ENCODE results near the gene RAB22A.

DNA sequence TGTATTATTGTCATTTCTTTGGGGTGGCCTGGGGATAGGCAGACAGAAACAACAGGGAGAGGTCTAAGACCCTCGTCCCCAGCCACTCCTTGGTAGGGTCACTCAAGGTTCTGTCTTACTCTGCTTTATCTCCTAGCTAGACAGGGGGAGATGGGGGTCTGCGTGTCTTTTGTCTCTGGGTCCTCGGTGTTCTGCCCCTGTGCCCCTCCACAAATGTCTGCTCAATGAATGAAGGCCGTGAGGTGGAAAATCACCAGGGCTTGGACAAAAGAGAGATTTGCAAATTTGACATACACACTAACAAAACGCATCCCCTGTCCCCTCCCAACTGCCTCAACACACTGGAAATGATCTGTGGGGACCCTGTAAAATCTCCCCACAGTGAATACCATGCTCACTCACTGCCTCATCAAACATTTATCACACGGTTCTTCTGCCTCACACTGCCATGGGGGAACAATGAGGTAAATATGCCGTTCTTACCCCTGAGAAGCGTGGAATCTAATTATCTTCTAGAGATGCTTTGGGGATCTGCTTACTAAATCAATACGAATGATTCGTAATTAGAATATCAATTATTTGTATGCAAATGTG lies 66.3 kb downstream of the RAB22A start:
- TF ChIP-seq POLR2A (IDR thresholded peaks at IDR 0.05; ENCODE audit: low read depth, low read length) = no peak
- no peak for TF ChIP-seq POLR2AphosphoS5 (IDR thresholded peaks at IDR 0.05; ENCODE audit: low read depth, low read length)
- no peak for TF ChIP-seq TAF1 (IDR thresholded peaks at IDR 0.05; ENCODE audit: low read depth, low read length)

All from GM12891 (cell line).